GM18505 (cell line): ENCODE measurements around the gene ADH7.

Experiments
- ATAC-seq: cut with Tn5 transposase; IDR thresholded peaks from one replicate; pipeline ENCODE4 v1.9.1; 2021; ENCODE audit not compliant: unreplicated experiment
- POLR2A ChIP-seq: IDR thresholded peaks from 4 replicates; pipeline ENCODE4 v1.6.1; 2011; ENCODE audit warnings: borderline replicate concordance; ENCODE audit not compliant: insufficient read depth, insufficient read length; ENCODE audit errors: extremely low read depth

ADH7 gene

DNA sequence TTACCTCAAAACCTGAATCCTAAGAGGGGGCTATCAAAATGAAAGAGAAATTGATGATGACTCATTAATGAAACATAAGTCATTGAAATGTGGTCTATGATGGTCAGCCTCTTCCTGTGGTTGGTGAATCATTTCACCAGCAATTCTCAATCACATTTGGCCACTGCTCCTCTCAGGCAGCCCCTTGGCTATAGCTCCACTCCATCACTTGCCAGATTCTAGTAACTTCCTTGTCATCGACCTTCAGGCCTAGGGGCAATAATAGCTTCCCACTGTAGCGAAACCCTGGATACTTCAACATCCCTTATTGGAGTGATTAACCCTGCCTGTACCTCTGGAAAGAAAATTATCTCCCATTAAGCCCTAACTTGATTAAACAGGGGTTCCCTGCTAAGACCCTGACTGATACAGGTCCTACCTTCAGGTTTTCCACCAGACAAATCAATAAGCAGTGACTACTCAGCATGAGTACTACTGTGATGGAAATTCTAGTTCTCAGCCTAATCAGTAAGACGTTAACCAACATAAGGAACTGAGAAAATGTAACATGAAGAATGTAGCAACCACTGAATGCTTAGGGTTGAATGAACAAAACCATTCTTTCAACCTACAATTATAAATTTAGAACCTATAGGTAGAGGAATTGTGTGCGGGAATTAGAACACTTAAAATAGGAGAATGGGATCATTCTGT is 30.4 kb downstream of the ADH7 start:
- ATAC-seq: peak; percentile 85
- TF ChIP-seq POLR2A: no peak

DNA sequence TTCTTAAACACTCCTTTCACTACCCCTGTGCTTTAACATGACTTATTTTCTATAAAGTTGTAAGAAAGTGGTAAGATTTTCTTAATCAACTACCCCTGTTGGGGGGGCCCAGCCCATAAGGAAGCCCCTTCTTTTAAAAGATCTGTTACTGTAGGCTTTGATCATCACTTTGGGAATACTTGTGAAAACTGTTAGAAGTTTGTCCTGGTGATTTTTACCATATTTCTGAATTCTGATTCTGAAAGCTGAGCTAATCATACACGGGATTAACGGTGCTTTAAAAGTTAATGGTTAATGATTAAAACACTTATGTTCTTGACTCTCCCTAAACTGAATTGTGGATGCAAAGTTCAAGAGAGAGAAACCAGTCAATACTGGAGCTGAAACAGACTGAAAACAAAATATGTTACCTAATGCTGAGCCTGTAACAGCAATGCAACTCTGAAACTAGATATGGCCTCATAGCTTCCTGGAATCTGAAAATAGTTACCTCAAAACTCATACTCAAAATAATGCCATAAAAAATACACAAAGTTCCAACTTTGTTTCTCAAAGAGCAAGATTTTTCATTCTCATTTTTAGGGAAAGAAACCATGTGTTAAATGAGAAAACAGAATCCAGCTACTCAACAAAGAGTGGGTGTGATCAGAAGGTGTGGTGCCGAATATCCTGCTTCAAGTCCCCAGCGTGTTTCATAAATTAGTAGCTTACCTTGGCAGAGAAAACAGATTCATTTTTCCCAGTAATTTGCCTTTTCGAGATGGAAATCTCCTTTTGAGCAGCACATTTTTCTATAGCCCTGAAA is 31.6 kb downstream of the ADH7 start:
- TF ChIP-seq POLR2A: no peak
- peak; percentile 65 for ATAC-seq

DNA sequence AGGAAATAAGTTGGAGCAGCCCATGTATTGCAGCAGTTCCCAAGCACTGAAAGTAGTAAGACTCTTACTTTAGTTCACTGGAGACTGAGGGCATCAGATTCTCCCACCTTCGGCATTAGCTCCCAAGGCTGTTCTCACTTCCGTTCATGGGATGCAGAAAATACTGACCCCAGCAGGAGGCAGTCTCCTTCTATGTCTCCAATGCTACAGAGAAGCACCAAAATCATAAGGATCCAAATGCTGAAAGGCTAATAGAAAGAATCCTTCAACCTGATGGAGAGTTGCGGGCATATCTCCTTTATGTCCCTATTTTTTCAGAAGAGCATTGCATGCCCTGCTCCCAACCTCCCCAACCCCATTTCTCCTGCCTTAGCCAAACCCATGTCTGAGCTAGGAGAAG is 32.4 kb downstream of the ADH7 start:
- TF ChIP-seq POLR2A: no peak
- ATAC-seq: no peak

DNA sequence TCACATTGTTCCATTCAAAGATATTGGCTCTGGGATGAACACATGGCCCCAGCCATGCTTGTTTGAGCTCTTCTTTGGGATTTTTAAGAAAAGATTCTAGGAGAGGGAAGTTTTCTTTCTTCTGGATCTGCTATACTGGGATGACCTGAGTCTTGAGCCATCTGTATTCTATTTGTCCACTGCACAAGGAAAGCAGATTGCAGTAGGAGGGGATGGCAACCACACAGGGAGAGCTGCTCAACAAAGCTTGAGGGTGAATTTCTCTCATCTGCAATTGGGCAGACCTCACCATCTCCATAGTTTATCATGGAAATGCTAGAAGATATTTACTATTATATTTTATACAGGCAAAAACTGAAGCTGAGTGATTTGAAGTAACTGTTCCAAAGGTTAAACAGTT is 34.3 kb downstream of the ADH7 start:
- no peak for TF ChIP-seq POLR2A
- ATAC-seq: no peak

DNA sequence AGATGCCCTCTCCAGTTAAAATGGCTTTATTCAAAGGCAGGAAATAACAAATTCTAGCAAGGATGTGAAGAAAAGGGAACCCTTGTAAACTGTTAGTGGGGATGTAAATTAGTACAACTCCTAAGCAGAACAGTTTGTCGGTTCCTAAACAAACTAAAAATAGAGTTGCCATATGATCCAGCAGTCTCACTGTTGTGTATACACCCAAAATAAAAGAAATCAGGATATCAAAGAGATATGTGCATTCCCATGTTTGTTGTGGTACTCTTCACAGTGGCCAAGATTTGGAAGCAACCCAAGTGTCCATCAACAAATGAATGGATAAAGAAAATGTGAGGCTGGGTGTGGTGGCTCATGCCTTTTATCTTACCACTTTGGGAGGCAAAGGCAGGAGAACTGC is 36.1 kb downstream of the ADH7 start:
- TF ChIP-seq POLR2A: no peak
- no peak for ATAC-seq

DNA sequence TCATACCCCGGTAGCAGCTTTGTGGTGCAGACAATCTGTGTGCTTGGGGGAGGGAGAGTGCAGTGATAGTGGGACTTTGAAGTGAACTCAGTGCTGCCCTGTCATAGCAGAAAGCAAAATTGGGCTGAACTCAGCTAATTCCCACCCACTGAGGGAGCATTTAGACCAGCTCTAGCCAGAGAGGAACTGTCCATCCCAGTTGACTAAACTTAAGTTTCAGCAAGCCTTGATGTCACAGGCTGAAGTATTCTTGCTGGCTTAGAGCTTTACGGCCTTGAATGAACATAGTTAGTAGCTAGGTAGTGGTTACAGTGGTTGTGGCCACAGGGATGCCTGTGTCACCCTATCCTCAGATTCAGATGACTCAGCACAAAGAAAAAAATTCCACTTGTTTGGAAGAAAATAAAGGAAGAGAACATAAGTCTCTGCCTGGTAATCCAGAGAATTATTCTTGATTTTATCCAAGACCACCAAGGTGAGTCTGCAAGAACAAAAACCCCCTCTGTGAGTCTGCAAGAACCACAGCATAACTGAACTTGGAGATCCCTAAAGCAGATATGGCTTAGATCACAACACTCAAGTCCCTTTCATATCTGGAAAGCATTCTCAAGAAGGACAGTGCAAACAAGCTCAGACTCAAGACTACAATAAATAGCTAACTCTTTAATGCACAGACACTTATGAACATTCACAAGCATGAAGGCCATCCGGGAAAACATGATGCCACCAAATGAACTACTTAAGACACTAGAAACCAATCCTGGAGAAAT is 39.4 kb downstream of the ADH7 start:
- no peak for TF ChIP-seq POLR2A
- ATAC-seq: no peak

DNA sequence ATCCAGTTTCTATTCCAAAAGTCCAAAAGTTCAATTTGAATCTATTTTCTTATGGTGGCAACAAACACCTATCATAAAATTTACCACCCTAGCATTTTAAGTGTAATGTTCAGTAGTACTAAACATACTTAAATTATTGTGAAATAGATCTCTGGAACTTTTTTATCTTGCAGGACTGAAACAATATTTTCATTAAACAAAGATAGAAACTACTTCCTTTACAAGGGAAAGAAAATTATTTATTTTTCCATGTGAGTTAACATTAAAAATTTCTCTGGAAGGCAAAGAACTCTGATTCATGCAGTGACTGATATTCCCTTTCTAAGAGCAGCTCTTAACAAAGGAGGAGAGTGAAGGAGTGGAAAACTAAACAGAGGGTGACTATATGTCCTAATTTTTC is 40.2 kb downstream of the ADH7 start:
- no peak for TF ChIP-seq POLR2A
- ATAC-seq: no peak

DNA sequence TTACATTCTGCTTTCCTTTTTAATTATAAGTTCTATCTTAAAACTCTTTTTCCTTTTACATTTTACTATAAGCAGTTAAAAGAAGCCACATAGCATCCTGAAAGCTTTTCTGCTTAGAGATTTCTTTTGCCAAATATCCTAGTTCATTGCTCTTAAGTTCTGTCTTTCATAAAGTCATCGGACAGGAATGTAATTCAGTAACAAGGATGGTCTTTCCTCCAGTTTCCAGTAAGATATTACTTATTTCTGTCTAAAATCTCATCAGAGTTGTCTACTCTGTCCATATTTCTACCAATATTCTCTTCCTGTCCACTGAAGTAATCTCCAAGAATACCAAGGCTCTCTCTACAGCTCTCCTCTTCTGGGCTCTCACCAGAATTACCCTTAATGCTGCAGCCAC is 45.1 kb downstream of the ADH7 start:
- TF ChIP-seq POLR2A: no peak
- no peak for ATAC-seq

DNA sequence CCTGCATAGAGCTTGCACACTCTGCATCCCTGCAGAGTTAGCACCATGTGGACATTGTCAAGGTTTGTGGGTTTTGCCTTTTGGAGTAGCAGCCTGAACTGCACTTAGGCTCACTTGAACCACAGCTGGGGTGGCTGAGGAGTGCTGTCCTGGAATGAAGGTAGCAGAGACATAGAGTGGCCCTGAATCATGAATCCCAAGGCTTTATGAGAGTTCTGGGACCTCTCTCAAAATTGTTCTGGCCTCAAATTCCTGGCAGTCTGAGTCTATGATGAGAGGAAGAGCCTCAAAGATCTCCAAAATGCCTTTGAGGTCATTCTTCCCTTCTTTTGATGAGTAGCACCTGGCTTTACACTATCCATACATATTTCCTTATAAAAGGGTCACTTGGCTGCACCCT is 45.5 kb downstream of the ADH7 start:
- ATAC-seq: no peak
- TF ChIP-seq POLR2A: no peak

DNA sequence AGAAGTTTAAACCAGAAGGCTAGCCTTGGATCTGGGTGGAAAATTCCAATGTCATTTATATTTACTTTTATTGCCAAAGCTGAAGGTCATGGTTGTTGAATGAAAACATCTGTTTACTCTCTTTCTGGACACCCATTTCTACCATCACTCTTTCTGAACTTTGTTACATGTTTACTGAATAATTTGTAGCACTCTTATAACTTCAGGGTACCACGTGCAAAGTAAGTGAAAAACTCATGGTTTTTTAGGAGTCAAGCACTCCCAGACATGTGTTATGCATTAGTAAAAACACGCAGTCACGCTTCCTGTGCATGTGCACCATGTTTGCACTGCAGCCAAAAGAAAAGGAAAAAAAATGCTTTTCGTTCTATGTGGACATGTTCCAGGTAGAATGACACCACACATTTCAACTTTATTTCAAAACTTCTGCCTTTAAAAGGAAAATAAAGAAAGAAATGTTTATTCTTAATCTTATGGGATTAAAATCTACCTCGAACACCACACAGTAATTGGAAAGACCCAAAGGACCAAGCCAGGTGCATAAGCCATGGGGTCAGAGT is 51.2 kb downstream of the ADH7 start:
- ATAC-seq: no peak
- TF ChIP-seq POLR2A: no peak

DNA sequence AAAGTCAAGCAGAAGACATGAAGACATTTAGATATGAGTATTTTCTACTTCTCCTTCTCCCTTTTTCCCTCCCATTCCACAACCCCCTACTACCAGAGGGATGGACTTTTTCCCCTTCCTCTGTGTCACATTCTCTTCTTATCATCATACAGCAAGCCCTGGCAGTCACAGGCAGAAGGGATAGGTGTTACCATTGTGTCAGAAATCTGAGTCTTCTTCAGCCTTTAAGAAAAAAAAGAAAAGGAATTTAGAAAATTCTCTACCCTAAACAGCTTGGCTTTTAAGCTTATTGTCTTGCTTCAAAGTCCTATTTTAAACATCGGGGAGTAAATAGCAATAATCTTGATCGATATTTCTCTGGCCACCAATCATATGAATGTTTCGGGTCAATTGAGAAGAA is 51.7 kb downstream of the ADH7 start:
- TF ChIP-seq POLR2A: no peak
- ATAC-seq: no peak

DNA sequence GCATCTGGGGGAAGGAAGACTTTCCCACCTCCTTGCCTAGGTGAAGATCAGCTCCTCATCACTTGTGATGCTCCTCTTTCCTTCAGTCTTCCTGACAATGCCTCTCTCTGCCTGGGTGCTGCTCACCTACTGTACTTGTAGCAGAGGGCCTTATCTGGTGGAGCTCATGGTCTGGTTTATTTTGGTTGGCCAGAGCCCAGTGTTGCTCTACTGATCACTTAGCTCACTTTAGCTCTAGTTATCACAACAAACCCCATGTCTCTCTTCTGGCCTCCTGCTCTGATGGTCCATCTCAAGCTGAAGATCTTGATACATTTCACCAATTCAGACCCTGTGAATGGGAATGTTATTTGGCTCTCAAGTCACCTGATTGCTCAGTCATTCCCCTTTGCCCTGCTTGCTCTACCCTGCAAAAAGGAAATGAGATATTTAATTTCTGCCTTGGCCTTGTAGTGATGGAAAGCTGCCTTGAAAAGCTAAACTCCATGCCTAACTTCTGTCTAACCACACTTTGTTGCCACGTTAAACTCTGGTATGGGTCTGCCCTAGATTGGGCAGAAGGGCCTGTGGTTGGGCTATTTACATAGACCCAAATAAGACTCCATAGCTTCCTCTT is 52.3 kb downstream of the ADH7 start:
- ATAC-seq: no peak
- no peak for TF ChIP-seq POLR2A

DNA sequence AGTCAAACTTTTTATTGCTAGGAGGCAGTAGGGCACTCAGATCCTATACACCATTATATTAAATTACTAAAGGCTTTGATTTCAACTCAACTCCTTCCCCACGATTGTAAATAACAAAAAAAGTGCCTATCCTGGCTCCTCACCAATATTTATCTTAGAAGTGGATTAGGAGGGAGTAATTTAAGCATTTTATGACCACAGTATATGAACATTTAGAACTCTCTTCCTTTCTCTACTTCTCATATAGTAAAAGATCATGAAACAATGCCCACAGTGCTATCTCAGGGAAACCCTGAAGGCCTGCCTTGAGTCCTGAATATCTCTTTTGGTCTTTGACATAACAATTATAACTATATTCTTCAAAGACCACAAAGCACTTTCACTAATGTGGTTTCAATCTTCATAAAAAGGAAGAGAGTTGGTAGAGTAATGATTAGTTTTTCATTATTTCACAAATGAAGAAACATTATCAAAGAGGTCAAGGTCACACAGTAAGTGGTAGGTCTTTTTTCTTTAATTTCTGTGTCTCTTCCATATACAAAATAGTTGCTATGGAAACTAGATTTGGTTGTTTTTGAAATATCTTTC is 53.5 kb downstream of the ADH7 start:
- no peak for TF ChIP-seq POLR2A
- ATAC-seq: no peak
